K562 (cell line): ENCODE measurements around the gene GUCA1A. TPM values are rescaled to one million over a fixed set of nuclear protein-coding genes. Genes with fewer than 3 reads are reported as not detected.

ENCODE experiments used
- ATAC-seq: fragments of 200-7000 bp; cut with Tn5 transposase; 3 replicates; pipeline ENCODE4 v1.9.1; 2020; ENCODE audit warnings: moderate library complexity
- BruUV-seq: library from RNA; stranded (reverse); fragments of 400-500 nt; replicated peaks from 2 replicates; lab custom pipeline; 2021; lab: Mats Ljungman, UMichigan
- CTCF ChIA-PET: fragments of 300-600 bp; formaldehyde crosslinking; extraction: SDS; loops from one replicate; lab custom pipeline; 2021; ENCODE audit warnings: low intra/inter-chr PET ratio; lab: Yijun Ruan, JAX
- POLR2A ChIA-PET: fragments of 300-600, 350-650 bp; sonication (Branson Sonifier 250); formaldehyde crosslinking; extraction: SDS; loops from one replicate; lab custom pipeline; 2021; ENCODE audit warnings: antibody characterized with exemption, inconsistent platforms; lab: Yijun Ruan, JAX
- DNase-seq, 4 experiments: peaks; one replicate each; pipeline versions ENCODE4 v3.0.0 to v3.0.0-alpha.2; 2011 to 2018; ENCODE audit warnings: low spot score in 3 of 4, mixed read lengths in 3 of 4; ENCODE audit errors: extremely low read depth in 1 of 4
- FAIRE-seq: peaks from 2 replicates; lab custom pipeline; 2011; peaks lifted over from hg19 to GRCh38; lab: Jason Lieb, UNC
- H2AFZ ChIP-seq: 2 replicates; pipeline ENCODE4 v1.6.0; 2011; ENCODE audit warnings: low read depth, low read length, control low read depth, inconsistent platforms
- H3K27ac ChIP-seq: fragments of 200-600 bp; 3 replicates; pipeline ENCODE4 v1.8.0; 2011; ENCODE audit warnings: low read depth, mild to moderate bottlenecking, control low read depth, inconsistent platforms, low read length, moderate library complexity, mixed read lengths; ENCODE audit errors: extremely low read depth
- H3K27me3 ChIP-seq, 2 experiments: fragments of 300-600 bp in 1 of 2; 2 replicates in 1 of 2; 3 replicates in 1 of 2; pipeline versions ENCODE4 v1.6.0 to v1.8.0; 2011; ENCODE audit warnings: inconsistent platforms in 2 of 2, low read length in 2 of 2, mild to moderate bottlenecking in 1 of 2, mixed read lengths in 1 of 2, moderate library complexity in 1 of 2; ENCODE audit not compliant: control insufficient read depth in 2 of 2, insufficient read depth in 2 of 2
- H3K36me3 ChIP-seq: fragments of 300-600 bp; 3 replicates; pipeline ENCODE4 v1.8.0; 2011; ENCODE audit warnings: mild to moderate bottlenecking, low read length, inconsistent platforms; ENCODE audit not compliant: control insufficient read depth, insufficient read depth
- H3K4me1 ChIP-seq, 2 experiments: fragments of 200-600 bp in 1 of 2; replicated peaks in 1 of 2; 2 replicates in 1 of 2; 3 replicates in 1 of 2; pipeline versions ENCODE4 v1.5.1 to v1.8.0; 2011; ENCODE audit warnings: inconsistent platforms in 2 of 2, low read length in 2 of 2, mild to moderate bottlenecking in 1 of 2, mixed read lengths in 1 of 2, moderate library complexity in 1 of 2; ENCODE audit not compliant: control insufficient read depth in 2 of 2, insufficient read depth in 2 of 2
- H3K4me2 ChIP-seq: 2 replicates; pipeline ENCODE4 v1.6.1; 2011; ENCODE audit warnings: low read length, control low read depth, inconsistent platforms, mixed read lengths; ENCODE audit not compliant: insufficient read depth
- H3K4me3 ChIP-seq: fragments of 200-600 bp; sonication (generic), shearing (Covaris generic); 2 replicates; pipeline ENCODE4 v1.5.1; 2016; ENCODE audit warnings: control low read depth, inconsistent platforms
- H3K79me2 ChIP-seq: fragments of 200-600 bp; 3 replicates; pipeline ENCODE4 v1.8.0; 2011; ENCODE audit warnings: low read length, inconsistent platforms; ENCODE audit not compliant: control insufficient read depth, insufficient read depth
- H3K9ac ChIP-seq, 2 experiments: 2 replicates each; pipeline versions ENCODE4 v1.6.0 to v1.6.1; 2011; ENCODE audit warnings: low read depth in 2 of 2, low read length in 2 of 2, control low read depth in 1 of 2, inconsistent platforms in 1 of 2, mild to moderate bottlenecking in 1 of 2, mixed read lengths in 1 of 2; ENCODE audit not compliant: insufficient read depth in 1 of 2
- H3K9me1 ChIP-seq: one replicate; pipeline ENCODE4 v1.6.0; 2011; ENCODE audit warnings: inconsistent platforms, mild to moderate bottlenecking, low read length, moderate library complexity; ENCODE audit not compliant: control insufficient read depth, insufficient read depth
- H3K9me3 ChIP-seq: replicated peaks from 2 replicates; pipeline ENCODE4 v1.5.1; 2011; ENCODE audit warnings: low read depth, low read length, inconsistent platforms; ENCODE audit not compliant: control insufficient read depth, insufficient read depth
- H4K20me1 ChIP-seq: replicated peaks from 2 replicates; pipeline ENCODE4 v1.6.1; 2011; ENCODE audit warnings: low read length, inconsistent platforms, mixed read lengths; ENCODE audit not compliant: control insufficient read depth, insufficient read depth
- DPF2 ChIP-seq: fragments of 450-650 bp; IDR thresholded peaks from 2 replicates; pipeline ENCODE4 v1.6.1; 2016
- HDAC1 ChIP-seq, 2 experiments: fragments of 450-650 bp; IDR thresholded peaks; 2 replicates each; pipeline ENCODE4 v1.6.1; 2016 to 2017; ENCODE audit warnings: inconsistent platforms in 1 of 2, mild to moderate bottlenecking in 1 of 2, moderate library complexity in 1 of 2
- NFIC ChIP-seq: fragments of 450-650 bp; IDR thresholded peaks from 2 replicates; pipeline ENCODE4 v1.6.1; 2017; ENCODE audit warnings: mild to moderate bottlenecking, inconsistent platforms
- PRPF4 ChIP-seq: fragments of 200-400 bp; formaldehyde crosslinking; IDR thresholded peaks from one replicate; pipeline ENCODE4 v1.6.1; 2017; ENCODE audit warnings: low read length, low read depth, mild to moderate bottlenecking; ENCODE audit not compliant: insufficient read depth, poor library complexity, severe bottlenecking
- RBBP5 ChIP-seq: fragments of 200-600 bp; sonication (generic); IDR thresholded peaks from 2 replicates; pipeline ENCODE4 v1.6.1; 2012; ENCODE audit warnings: borderline replicate concordance, mild to moderate bottlenecking, low read length, control low read depth, inconsistent platforms; ENCODE audit not compliant: insufficient read depth, poor library complexity, severe bottlenecking
- SPI1 ChIP-seq: IDR thresholded peaks from 2 replicates; pipeline ENCODE4 v1.6.1; 2011; ENCODE audit warnings: low read depth, low read length, control low read depth, borderline replicate concordance
- TOE1 ChIP-seq, 2 experiments: fragments of 450-650 bp in 1 of 2; sonication (generic) in 1 of 2; formaldehyde crosslinking in 1 of 2; IDR thresholded peaks; 2 replicates each; pipeline versions ENCODE4 v1.7.1 to v1.8.0; 2016 to 2022; ENCODE audit warnings: borderline replicate concordance in 2 of 2, mild to moderate bottlenecking in 2 of 2, antibody characterized with exemption in 1 of 2, inconsistent platforms in 1 of 2, low read depth in 1 of 2, missing genetic modification reagents in 1 of 2, moderate library complexity in 1 of 2
- ZNF707 ChIP-seq: fragments of 250-450 bp; sonication (Bioruptor Pico); conservative IDR thresholded peaks from 2 replicates; pipeline ENCODE4 v1.8.0; 2022; ENCODE audit warnings: inconsistent platforms, mild to moderate bottlenecking, moderate library complexity
- WGBS: fragments of 100-300 bp; shearing (Covaris generic); methylation state at CpG from one replicate; pipeline ENCODE4 v1.1.6; 2016; ENCODE audit warnings: low coverage, mixed read lengths; ENCODE audit not compliant: insufficient coverage; ENCODE audit errors: missing lambda C conversion rate; 5-methylcytosine and 5-hydroxymethylcytosine counted together
- in situ Hi-C: fragments of 300-500 bp; cut with MboI; formaldehyde crosslinking; loops from 4 replicates; pipeline ENCODE4 v1.15.0; 2018; ENCODE audit warnings: inconsistent platforms, mixed read lengths
- intact Hi-C: fragments of 100-400 bp; cut with micrococcal nuclease; formaldehyde crosslinking; loops from 2 replicates; pipeline ENCODE4 v1.14.2; 2022
- polyA plus RNA-seq, 8 experiments: library from polyadenylated mRNA; depleted of rRNA in 4 of 8; stranded (reverse) in 5 of 8; unstranded in 3 of 8; fragments of >200 nt; fragmentation: Nextera tagmentation in 2 of 8; fragmentation: Illumina TruSeq in 1 of 8; extraction: Ambion mirVana in 2 of 8; extraction: Trizol in 1 of 8; gene quantifications; 2 replicates each; pipeline versions ENCODE4 v1.2.1 to v1.2.3, GENCODE V29; 2011 to 2014; ENCODE audit warnings: inconsistent platforms in 1 of 8, missing spikeins in 1 of 8
- total RNA-seq, 7 experiments: library from RNA; depleted of rRNA in 6 of 7; stranded (reverse); fragments of >200 nt in 6 of 7; fragmentation: Illumina TruSeq in 2 of 7; extraction: Trizol in 2 of 7; gene quantifications; 2 replicates each; pipeline versions ENCODE4 v1.2.1 to v1.2.3, GENCODE V29; 2011 to 2021; ENCODE audit warnings: low replicate concordance in 1 of 7
- TF ChIP-seq, protein P1 (sequence below): fragments of 450-650 bp; IDR thresholded peaks from 2 replicates; pipeline ENCODE4 v1.6.1; 2016
- TF ChIP-seq, protein P2 (sequence below), 2 experiments: IDR thresholded peaks in 1 of 2; conservative IDR thresholded peaks in 1 of 2; 2 replicates each; pipeline ENCODE4 v1.6.1; 2016; ENCODE audit warnings: low read depth in 2 of 2, mild to moderate bottlenecking in 1 of 2, missing compliant biosample characterization in 1 of 2, missing genetic modification characterization in 1 of 2, moderate library complexity in 1 of 2
- TF ChIP-seq, protein P3 (sequence below): sonication (generic); formaldehyde crosslinking; IDR thresholded peaks from 2 replicates; pipeline ENCODE4 v1.8.1; 2023; ENCODE audit warnings: mild to moderate bottlenecking, missing genetic modification reagents

The GUCA1A gene
- total and polyA plus RNA-seq, 9 of the 15 experiments (the other 6 are each of a cell fraction or from before 2014, with no cell fraction given) = not detected

DNA sequence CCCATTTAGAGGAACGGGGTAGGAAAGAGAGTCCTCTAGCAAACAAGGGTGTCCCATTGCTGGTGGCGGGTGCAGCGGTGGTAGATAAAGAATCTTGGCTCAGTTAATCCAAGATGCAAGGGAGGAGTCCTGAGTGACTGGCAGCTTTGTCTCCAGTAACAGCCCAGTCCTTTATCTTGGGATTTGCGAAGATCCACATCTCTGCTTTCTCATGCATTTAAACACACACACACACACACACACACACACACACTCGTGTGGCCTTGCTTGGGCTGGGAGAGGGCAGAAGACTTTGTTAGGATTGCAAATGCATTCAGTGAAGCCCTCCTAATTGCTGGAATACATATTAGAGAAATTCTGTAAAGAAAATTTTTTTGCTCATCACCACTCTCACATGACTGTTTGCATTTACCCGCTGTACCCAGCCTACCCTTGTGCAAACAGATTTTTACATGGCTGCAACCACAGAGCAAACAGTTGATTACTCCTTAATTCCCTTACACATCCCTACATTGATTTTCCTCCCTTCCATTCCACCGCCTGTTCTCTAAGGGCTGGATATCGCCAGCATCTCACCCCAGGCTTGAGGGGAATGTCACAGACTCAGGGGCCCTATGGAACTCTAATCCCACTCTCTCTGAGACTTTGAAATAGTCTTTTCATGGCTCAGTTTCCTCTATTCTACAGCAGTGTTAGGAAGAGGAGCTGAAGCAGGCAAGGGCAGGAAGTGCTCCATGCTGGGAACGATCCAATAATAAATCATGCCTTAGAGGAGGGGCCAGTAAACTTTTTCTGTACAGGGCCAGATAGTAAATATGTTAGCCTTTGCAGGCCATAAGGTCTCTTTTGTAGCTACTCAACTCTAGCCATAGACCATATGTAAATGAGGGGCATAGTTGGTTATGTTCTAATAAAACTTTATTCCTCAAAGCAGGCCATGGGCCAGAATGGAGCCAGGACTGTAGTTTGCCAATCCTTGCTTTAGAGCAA is 34.2 kb upstream of the GUCA1A start:
- in situ Hi-C loops = no loop called here
- no peak for TF ChIP-seq ZNF707
- peak; percentile 47; the same call in 1 of the 2 replicates for TF ChIP-seq SPI1
- TF ChIP-seq, protein P1, sequence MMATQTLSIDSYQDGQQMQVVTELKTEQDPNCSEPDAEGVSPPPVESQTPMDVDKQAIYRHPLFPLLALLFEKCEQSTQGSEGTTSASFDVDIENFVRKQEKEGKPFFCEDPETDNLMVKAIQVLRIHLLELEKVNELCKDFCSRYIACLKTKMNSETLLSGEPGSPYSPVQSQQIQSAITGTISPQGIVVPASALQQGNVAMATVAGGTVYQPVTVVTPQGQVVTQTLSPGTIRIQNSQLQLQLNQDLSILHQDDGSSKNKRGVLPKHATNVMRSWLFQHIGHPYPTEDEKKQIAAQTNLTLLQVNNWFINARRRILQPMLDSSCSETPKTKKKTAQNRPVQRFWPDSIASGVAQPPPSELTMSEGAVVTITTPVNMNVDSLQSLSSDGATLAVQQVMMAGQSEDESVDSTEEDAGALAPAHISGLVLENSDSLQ = peak; percentile 96
- peak; percentile 71 for TF ChIP-seq NFIC
- TF ChIP-seq HDAC1 (IDR thresholded peaks at IDR 0.05) = peak in 1 of 2 experiments; percentile 44; a peak in 1 of 4 replicates
- TF ChIP-seq, protein P2, sequence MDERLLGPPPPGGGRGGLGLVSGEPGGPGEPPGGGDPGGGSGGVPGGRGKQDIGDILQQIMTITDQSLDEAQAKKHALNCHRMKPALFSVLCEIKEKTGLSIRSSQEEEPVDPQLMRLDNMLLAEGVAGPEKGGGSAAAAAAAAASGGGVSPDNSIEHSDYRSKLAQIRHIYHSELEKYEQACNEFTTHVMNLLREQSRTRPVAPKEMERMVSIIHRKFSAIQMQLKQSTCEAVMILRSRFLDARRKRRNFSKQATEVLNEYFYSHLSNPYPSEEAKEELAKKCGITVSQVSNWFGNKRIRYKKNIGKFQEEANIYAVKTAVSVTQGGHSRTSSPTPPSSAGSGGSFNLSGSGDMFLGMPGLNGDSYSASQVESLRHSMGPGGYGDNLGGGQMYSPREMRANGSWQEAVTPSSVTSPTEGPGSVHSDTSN (CRISPR knock-in tag; IDR thresholded peaks at IDR 0.05; ENCODE audit: low read depth) = 0 out of 2 replicates have a peak, but pooled peaks have one; percentile 24
- TF ChIP-seq, protein P2 (tag; conservative IDR thresholded peaks at IDR 0.05; ENCODE audit: low read depth) = peak; percentile 91
- TF ChIP-seq TOE1 (IDR thresholded peaks at IDR 0.05; ENCODE audit: borderline replicate concordance) = 0 out of 2 replicates have a peak, but pooled peaks have one; percentile 40
- TF ChIP-seq TOE1 (CRISPR knock-in tag; IDR thresholded peaks at IDR 0.05; ENCODE audit: borderline replicate concordance, low read depth) = no peak
- peak; percentile 33; the same call in 1 of the 2 replicates for TF ChIP-seq DPF2
- TF ChIP-seq PRPF4 = no peak
- TF ChIP-seq, protein P3, sequence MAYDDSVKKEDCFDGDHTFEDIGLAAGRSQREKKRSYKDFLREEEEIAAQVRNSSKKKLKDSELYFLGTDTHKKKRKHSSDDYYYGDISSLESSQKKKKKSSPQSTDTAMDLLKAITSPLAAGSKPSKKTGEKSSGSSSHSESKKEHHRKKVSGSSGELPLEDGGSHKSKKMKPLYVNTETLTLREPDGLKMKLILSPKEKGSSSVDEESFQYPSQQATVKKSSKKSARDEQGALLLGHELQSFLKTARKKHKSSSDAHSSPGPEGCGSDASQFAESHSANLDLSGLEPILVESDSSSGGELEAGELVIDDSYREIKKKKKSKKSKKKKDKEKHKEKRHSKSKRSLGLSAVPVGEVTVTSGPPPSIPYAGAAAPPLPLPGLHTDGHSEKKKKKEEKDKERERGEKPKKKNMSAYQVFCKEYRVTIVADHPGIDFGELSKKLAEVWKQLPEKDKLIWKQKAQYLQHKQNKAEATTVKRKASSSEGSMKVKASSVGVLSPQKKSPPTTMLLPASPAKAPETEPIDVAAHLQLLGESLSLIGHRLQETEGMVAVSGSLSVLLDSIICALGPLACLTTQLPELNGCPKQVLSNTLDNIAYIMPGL (CRISPR knock-in tag) = no peak
- TF ChIP-seq RBBP5 = peak; percentile 46

More for the DNA sequence above, 34.2 kb upstream of the GUCA1A start:
- Histone ChIP-seq H3K36me3 (no peaks in the 10 kb centered on the region), H3K9me1 (no peaks in the 10 kb centered on the region), H4K20me1 (no peaks in the 10 kb centered on the region), H3K4me1 (peaks cover 34 to 53% of the 10 kb centered on the region in 2 experiments), H3K79me2 (no peaks in the 10 kb centered on the region), H3K27me3 (no peaks in the 10 kb centered on the region), H3K27ac (0 out of 3 replicates have a peak overlapping the region, but pooled peaks have one; percentile 25), H3K4me3 (no peak overlapping the region), H2AFZ (peak overlapping the region; percentile 56), H3K4me2 (no peak overlapping the region), H3K9ac (peak overlapping the region; percentile 10 to 46; a peak in 1 of 4 replicates), H3K9me3 (no peaks in the 10 kb centered on the region)
- ATAC-seq = peak; percentile 8; the same call in 2 of the 3 replicates
- POLR2A ChIA-PET = interaction anchor here (0.6 to 2.2 kb wide), 9 partner anchors 9 to 688 kb away, joined by 3 to 18 read pairs (median 3); no protein-coding TSS in a partner anchor
- no TSS peak for BruUV-seq
- FAIRE-seq = peak; percentile 23
- CTCF ChIA-PET = interaction anchor here (0.6 kb wide), 1 partner anchor 147 kb away, joined by 3 read pairs; no protein-coding TSS in a partner anchor
- intact Hi-C loops = no loop called here
- DNase-seq = peak in 2 of 4 experiments; percentile 47 to 56
- 16% methylated on average over 9 of the region's 9 CpGs for WGBS
